SK-N-SH (cell line): ENCODE measurements around the gene CDC14B.

Experiments
- CHD2 ChIP-seq: fragments of 150-350 bp; IDR thresholded peaks from 2 replicates; pipeline ENCODE4 v1.6.1; 2018; ENCODE audit warnings: low read length; ENCODE audit not compliant: partially characterized antibody
- TF ChIP-seq, protein P1 (sequence below): IDR thresholded peaks from 2 replicates; pipeline ENCODE4; 2012
- TF ChIP-seq, protein P2 (sequence below): fragments of 200-600 bp; sonication (generic); IDR thresholded peaks from 2 replicates; pipeline ENCODE4 v1.6.1; 2017; ENCODE audit warnings: antibody characterized with exemption, mild to moderate bottlenecking, moderate library complexity

GRCh38 chr9:96485280-96485679 lies 134.4 kb downstream of the CDC14B start:
- TF ChIP-seq, protein P1, sequence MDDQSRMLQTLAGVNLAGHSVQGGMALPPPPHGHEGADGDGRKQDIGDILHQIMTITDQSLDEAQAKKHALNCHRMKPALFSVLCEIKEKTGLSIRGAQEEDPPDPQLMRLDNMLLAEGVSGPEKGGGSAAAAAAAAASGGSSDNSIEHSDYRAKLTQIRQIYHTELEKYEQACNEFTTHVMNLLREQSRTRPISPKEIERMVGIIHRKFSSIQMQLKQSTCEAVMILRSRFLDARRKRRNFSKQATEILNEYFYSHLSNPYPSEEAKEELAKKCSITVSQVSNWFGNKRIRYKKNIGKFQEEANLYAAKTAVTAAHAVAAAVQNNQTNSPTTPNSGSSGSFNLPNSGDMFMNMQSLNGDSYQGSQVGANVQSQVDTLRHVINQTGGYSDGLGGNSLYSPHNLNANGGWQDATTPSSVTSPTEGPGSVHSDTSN: no peak
- no peak for TF ChIP-seq CHD2
- TF ChIP-seq, protein P2, sequence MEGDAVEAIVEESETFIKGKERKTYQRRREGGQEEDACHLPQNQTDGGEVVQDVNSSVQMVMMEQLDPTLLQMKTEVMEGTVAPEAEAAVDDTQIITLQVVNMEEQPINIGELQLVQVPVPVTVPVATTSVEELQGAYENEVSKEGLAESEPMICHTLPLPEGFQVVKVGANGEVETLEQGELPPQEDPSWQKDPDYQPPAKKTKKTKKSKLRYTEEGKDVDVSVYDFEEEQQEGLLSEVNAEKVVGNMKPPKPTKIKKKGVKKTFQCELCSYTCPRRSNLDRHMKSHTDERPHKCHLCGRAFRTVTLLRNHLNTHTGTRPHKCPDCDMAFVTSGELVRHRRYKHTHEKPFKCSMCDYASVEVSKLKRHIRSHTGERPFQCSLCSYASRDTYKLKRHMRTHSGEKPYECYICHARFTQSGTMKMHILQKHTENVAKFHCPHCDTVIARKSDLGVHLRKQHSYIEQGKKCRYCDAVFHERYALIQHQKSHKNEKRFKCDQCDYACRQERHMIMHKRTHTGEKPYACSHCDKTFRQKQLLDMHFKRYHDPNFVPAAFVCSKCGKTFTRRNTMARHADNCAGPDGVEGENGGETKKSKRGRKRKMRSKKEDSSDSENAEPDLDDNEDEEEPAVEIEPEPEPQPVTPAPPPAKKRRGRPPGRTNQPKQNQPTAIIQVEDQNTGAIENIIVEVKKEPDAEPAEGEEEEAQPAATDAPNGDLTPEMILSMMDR: no peak
